Measurements from ENCODE around the gene NRP1.
A peak's percentile ranks its signal among the peaks of the same experiment; 100 is the strongest.

Gene NRP1

DNA sequence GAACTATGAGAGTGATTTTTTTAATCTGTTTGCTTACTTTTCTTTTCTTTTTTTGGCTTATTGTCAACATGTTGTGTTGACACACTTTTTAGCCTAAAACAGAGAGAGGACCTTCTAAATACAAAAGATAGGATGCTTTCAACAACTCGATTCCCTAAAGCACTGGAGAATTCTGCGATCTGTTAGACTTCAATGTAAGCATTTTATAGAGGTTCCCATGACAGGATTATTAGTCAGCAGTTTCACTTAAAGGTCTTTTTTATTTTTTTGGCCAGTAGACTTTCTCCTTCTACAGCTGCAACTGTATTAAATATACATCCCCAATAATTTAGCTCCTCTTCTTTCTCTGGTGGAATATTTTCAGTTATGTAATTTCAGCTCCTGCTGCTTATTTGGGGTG is 12.7 kb upstream of the NRP1 start:
- no peak for DNase-seq

DNA sequence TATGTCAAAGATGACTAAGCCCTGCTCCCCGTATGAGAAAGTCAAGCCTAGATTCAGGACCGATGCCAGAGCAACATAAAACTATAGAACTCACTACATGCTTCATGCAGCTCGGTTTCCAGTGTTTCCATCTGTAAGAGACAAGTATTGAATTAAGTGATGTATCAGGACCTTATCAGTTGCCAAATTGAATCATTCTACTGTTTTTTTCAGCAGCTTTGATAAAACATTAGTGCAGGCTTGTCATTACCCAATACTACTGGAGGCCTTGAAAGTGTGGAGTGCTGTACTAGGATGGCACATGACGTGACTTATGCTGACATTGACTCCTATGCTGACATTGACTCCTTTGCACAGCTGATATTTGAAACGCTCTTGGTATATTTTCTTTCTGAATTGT is 10.8 kb upstream of the NRP1 start:
- DNase-seq, result no peak

GRCh38 chr10:33344676-33345075 is 10.2 kb upstream of the NRP1 start:
- DNase-seq, result no peak

- DNase-seq, result no peak
Measured at GRCh38 chr10:33341637-33342036, 7.2 kb upstream of the NRP1 start.

DNA sequence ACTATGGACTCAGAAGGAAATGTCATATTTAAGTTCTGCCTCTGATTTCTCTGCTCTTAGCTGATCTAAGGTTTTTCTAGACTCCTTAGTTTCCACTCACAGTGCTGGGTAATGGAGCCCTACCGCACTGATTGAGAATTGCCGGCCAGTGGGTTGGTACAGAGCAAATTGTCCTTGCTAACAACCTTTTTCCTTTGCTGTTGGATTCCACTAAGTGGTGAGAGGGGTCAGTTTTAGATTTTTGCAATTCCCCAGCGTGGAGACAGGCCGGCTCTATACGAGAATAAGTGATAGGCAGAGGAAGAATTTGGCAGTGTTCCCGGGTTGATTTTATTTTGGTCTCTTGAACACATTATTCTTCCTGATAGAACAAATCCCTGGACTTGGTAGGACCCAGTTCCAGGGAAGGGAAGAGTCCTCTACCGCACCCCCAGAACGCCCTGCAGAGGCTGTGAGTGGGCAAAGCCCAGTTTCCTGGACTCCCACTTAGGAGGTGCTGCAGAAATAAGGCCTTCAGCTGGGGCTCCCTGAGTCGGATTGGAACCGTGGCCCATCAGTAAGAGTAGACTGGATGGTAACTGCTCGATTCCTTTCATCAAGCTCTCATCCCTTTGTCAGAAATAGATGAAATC is 3.0 kb upstream of the NRP1 start:
- peak; percentile 50 for DNase-seq

- no peak for DNase-seq
Measured at GRCh38 chr10:33336582-33337325, 2.3 kb upstream of the NRP1 start.

- DNase-seq, result peak; percentile 59
Measured at GRCh38 chr10:33335801-33336581, 1.5 kb upstream of the NRP1 start.

DNA sequence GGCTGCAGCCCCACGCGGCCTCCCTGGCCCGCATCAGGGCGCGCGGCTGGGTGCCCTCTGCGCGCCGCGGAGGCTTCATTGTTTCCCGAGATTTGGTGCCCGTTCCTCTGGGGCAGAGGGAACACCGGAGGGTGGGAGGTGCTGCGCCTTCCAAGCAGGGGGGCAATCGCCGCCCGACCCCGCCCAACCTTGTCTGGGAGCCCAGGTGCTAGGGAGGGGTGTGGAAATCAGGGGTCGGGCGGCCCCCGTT is 1.0 kb upstream of the NRP1 start:
- DNase-seq, result no peak

DNA sequence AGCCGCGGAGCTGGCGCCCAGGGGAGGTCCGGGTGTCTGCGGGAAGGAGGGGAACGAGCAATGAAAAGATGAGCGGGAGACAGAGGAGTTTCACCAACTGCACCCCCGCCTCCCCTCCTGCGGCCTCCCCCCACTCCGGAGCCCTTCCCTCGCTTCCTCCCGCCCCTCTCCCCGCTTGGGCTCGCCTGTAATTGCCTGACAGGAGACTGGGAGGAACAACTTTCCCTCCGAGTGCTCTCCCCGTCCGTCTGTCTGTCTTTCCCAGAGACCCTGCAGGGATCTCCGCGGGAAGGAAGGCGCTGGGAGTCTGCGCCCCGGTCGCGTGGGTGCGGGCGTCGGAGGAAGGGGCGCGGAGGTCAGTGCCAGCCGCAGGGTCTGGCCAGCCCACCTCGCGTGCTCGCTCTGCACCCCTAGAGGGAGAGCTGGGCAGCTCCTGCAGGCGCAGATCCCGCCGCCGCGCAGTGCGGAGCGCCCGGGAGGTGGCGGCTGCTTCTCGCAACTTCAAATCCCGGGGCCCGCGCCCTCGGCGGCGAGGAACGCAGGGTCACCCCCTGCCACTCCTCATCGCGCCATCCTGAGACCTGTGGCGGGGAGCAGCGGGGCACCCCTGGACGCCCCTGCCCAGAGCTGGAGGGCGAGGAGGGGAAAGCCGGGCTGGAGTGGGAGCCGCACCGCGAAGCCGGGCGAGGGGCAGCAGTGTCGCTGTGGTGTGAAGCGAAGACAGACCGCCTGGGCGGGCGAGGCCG is 511 bp upstream of the NRP1 start:
- DNase-seq, result peak; percentile 66

GRCh38 chr10:33333260-33334101 is 986 bp downstream of the NRP1 start:
- no peak for DNase-seq

- no peak for DNase-seq
Measured at GRCh38 chr10:33332183-33333065, 2.0 kb downstream of the NRP1 start.

DNA sequence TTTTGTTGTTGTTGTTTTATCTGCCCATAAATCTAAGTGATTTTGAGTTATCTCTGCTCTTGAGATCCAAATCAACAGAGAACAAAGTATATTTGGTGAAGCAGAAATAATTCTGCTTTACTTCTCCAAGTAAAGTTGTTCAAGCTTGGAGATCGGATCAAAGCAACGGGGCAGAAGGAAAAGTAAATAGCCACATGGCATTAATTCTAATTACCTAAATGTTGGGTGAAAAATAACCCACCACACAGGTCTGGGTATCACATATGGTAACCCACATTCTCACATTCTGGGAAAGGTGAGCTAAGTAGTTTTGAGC is 3.1 kb downstream of the NRP1 start:
- no peak for DNase-seq

- DNase-seq, result peak; percentile 25
Measured at GRCh38 chr10:33330543-33331378, 3.7 kb downstream of the NRP1 start.

- no peak for DNase-seq
Measured at GRCh38 chr10:33329178-33329577, 5.3 kb downstream of the NRP1 start.

- DNase-seq, result no peak
Measured at GRCh38 chr10:33328253-33328652, 6.2 kb downstream of the NRP1 start.

DNA sequence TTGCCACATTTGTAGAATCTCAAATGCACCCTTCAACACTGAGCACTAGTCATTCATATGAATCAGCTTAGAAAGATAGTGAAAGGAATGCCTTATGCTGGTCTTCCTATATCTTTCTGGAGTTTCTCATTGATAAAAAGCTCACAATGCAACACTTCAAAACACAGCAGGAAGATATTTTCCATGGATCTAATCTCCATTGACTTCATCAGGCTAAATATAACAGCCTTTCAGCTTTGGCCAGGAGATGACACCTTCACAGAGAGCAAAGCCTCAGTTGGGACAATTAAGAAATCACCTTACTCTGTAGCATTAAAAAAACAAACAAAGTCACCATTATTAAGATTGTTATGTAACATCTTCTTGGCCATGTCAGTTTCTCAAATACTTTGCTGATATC is 6.7 kb downstream of the NRP1 start:
- peak; percentile 37 for DNase-seq

DNA sequence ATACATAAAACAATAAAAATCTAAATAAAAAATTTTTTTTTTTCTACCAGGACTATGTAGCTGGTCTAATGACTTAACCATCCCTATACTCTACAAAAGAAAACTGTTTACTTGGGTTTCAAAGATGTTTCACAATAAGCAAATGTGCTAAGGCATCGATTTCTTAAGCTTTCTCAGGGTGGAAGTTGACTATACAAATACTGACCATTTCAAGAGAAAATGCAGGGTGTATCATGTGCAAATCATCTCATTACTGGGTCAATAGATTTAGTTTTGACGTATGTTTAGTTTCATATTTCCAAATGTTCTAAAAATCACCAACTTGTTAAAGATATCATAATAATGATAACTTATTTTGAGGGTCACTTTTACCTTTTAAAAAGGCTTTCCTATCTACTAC is 7.5 kb downstream of the NRP1 start:
- DNase-seq, result no peak

- no peak for DNase-seq
Measured at GRCh38 chr10:33325929-33326328, 8.5 kb downstream of the NRP1 start.

- DNase-seq, result no peak
Measured at GRCh38 chr10:33323721-33324120, 10.7 kb downstream of the NRP1 start.

- no peak for DNase-seq
Measured at GRCh38 chr10:33321516-33321915, 13.0 kb downstream of the NRP1 start.

GRCh38 chr10:33320288-33320687 is 14.2 kb downstream of the NRP1 start:
- no peak for DNase-seq

Data from NCI-H226 (cell line).